ENCODE data around the gene ONECUT2. TPM values are rescaled to one million over a fixed set of nuclear protein-coding genes. Genes with fewer than 3 reads are reported as not detected.

The ONECUT2 gene
- total RNA-seq, 4 donors from 2014 or later, result 0.07 TPM; not detected in 3

DNA sequence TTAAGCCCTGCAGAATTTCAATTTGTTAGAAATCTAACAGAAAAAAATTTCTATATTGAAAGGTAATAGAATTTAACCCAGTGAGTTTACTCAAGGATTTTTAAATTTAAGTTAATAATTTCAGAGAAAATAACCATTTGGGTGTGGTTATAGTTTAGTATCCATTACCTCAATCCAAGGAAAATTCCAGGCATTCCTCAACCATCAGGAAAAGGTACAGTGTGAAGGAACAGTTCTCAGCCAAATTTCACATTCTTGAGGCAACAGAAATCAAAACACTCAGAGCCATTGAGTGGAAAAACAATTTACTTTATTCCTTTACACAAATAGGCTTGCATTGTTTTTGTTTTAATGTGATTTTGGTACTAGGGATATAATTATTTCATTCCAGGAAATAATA lies 45.6 kb downstream of the ONECUT2 start:
- intact Hi-C loops (cut with DNase I; ENCODE audit: low total_unique reads), result no loop called here
- H3K27ac ChIP-seq, result no peak overlapping the region
- TF ChIP-seq CTCF (IDR thresholded peaks at IDR 0.05) (no peak), POLR2A (IDR thresholded peaks at IDR 0.05) (no peak)
- DNase-seq, result no peak
- H3K36me3 ChIP-seq, result no peaks in the 10 kb centered on the region
- H3K9me3 ChIP-seq, result no peaks in the 10 kb centered on the region
- H3K4me1 ChIP-seq, result no peaks in the 10 kb centered on the region
- no peaks in the 10 kb centered on the region for H3K27me3 ChIP-seq
- H3K4me3 ChIP-seq, result no peak overlapping the region

GRCh38 chr18:57497372-57498294 lies 62.5 kb downstream of the ONECUT2 start:
- Histone ChIP-seq H3K27ac (no peak overlapping the region), H3K4me1 (no peaks in the 10 kb centered on the region), H3K4me3 (no peak overlapping the region), H3K36me3 (no peaks in the 10 kb centered on the region), H3K27me3 (no peaks in the 10 kb centered on the region), H3K9me3 (no peaks in the 10 kb centered on the region)
- intact Hi-C loops (cut with DNase I; ENCODE audit: low total_unique reads), result no loop called here
- DNase-seq, result no peak
- TF ChIP-seq CTCF (IDR thresholded peaks at IDR 0.05) (no peak), POLR2A (IDR thresholded peaks at IDR 0.05) (no peak)

GRCh38 chr18:57498682-57499256 lies 63.6 kb downstream of the ONECUT2 start:
- TF ChIP-seq CTCF (IDR thresholded peaks at IDR 0.05), result no peak
- TF ChIP-seq POLR2A (IDR thresholded peaks at IDR 0.05), result no peak
- H3K27me3 ChIP-seq, result no peaks in the 10 kb centered on the region
- H3K4me1 ChIP-seq, result no peaks in the 10 kb centered on the region
- no peaks in the 10 kb centered on the region for H3K9me3 ChIP-seq
- intact Hi-C loops (cut with DNase I; ENCODE audit: low total_unique reads), result no loop called here
- DNase-seq, result no peak
- H3K4me3 ChIP-seq, result no peak overlapping the region
- H3K27ac ChIP-seq, result no peak overlapping the region
- no peaks in the 10 kb centered on the region for H3K36me3 ChIP-seq

GRCh38 chr18:57502624-57503023 lies 67.5 kb downstream of the ONECUT2 start:
- Histone ChIP-seq H3K27me3 (no peaks in the 10 kb centered on the region), H3K4me3 (no peak overlapping the region), H3K4me1 (no peaks in the 10 kb centered on the region), H3K27ac (no peak overlapping the region), H3K9me3 (no peaks in the 10 kb centered on the region), H3K36me3 (no peaks in the 10 kb centered on the region)
- TF ChIP-seq POLR2A (IDR thresholded peaks at IDR 0.05) (no peak), CTCF (IDR thresholded peaks at IDR 0.05) (no peak)
- DNase-seq, result no peak
- intact Hi-C loops (cut with DNase I; ENCODE audit: low total_unique reads), result no loop called here

DNA sequence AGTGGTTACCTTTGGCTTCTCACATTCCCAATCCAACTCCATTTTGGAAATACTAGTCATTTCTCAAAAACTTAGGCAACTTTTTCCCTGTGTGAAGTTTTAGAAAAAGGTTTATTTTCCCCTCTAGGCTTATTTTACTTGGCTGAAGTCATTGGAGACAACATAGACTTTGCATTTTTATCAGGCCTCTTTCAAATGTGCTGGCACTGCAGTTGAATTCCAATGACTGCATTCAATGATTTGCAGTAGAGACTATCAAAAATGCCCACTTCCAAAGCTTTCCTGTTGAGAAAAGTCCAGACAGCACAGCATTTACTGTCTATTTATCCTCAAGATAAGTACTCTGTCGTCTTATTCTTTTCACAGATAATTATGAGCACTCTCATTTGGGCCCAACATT lies 70.1 kb downstream of the ONECUT2 start:
- Histone ChIP-seq H3K9me3 (no peaks in the 10 kb centered on the region), H3K4me3 (no peak overlapping the region), H3K27me3 (no peaks in the 10 kb centered on the region), H3K27ac (no peak overlapping the region), H3K4me1 (no peaks in the 10 kb centered on the region), H3K36me3 (no peaks in the 10 kb centered on the region)
- TF ChIP-seq CTCF (IDR thresholded peaks at IDR 0.05), result no peak
- TF ChIP-seq POLR2A (IDR thresholded peaks at IDR 0.05), result no peak
- intact Hi-C loops (cut with DNase I; ENCODE audit: low total_unique reads), result no loop called here
- no peak for DNase-seq

Data from uterus (tissue), 4 donors.